Activated naive CD8-positive, alpha-beta T cell (primary cell): ENCODE data around the gene REC8.
"Not testable (repeated sequence)": the region's sequence is repeated elsewhere in the genome, so short reads cannot be mapped to it uniquely, and the experiment has no call there.

ENCODE experiments used
- H3K27ac Mint-ChIP-seq: one replicate; pipeline ENCODE4 v1.8.0; 2021; ENCODE audit warnings: mixed read lengths
- H3K27me3 Mint-ChIP-seq: one replicate; pipeline ENCODE4 v1.8.0; 2021; ENCODE audit warnings: mixed read lengths
- H3K36me3 Mint-ChIP-seq: one replicate; pipeline ENCODE4 v1.8.0; 2021; ENCODE audit warnings: mixed read lengths
- H3K4me1 Mint-ChIP-seq: one replicate; pipeline ENCODE4 v1.8.0; 2021; ENCODE audit warnings: low read depth, mixed read lengths
- H3K4me3 Mint-ChIP-seq: one replicate; pipeline ENCODE4 v1.8.0; 2021; ENCODE audit warnings: mild to moderate bottlenecking, mixed read lengths
- H3K9me3 Mint-ChIP-seq: one replicate; pipeline ENCODE4 v1.8.0; 2021; ENCODE audit warnings: low read depth, mixed read lengths

The REC8 gene

DNA sequence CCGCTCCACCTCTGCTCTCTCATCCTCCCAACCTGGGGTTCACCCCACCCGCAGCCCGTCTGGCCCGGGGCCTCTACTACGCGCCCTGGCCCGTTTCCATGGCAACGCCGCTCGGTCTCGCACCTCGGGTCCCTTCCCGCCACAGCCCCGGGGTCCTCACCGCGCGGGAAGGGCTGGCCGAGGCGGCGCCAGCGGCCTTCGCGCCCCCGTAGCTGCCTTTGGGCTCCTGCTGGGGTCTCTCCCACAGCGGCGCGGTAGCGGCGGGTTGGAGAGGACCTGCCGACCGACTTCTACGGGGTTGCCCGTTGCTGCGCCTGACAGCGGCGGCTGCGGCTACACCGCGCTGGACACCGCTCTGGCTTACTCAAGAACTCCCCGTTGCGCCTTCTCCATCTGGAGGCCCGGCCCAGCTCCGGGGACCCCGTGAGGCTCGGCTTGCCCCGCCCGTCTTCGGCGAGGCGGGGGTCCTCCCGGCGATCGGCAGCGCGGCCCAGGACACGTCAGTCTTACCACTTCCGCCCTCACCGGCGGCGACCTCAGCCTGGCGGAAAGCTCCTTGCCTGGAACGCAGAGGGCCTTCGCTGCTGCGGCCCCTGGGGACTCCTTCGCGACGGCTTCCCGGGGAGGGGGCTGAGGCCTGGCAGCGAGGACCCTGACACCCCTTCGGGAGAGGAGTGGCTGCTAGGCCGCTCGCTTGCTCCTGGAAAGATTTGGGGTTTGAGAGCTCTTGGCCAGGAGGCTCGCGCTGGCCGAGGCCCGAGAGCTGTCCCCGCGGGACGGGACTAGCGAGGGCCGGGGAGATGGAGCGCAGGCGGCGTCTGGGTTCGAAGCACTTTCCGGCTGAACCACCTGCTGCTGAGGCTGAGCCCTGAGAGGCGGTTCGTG is 23.5 kb downstream of the REC8 start, which contains the start of gene TM9SF1:
Gene TM9SF1, minus strand, starts transcription at position 256 of the 885 bp plus-strand sequence. CDS start 422 bp downstream, outside the sequence.
- H3K36me3 Mint-ChIP-seq: peaks cover 14% of the 10 kb centered on the region
- H3K27me3 Mint-ChIP-seq: no peaks in the 10 kb centered on the region
- no peaks in the 10 kb centered on the region for H3K9me3 Mint-ChIP-seq
- peaks cover 54% of the 10 kb centered on the region for H3K4me1 Mint-ChIP-seq
- H3K4me3 Mint-ChIP-seq: peak within 1 kb of the TSS; percentile 91
- H3K27ac Mint-ChIP-seq: peak within 1 kb of the TSS; percentile 97

DNA sequence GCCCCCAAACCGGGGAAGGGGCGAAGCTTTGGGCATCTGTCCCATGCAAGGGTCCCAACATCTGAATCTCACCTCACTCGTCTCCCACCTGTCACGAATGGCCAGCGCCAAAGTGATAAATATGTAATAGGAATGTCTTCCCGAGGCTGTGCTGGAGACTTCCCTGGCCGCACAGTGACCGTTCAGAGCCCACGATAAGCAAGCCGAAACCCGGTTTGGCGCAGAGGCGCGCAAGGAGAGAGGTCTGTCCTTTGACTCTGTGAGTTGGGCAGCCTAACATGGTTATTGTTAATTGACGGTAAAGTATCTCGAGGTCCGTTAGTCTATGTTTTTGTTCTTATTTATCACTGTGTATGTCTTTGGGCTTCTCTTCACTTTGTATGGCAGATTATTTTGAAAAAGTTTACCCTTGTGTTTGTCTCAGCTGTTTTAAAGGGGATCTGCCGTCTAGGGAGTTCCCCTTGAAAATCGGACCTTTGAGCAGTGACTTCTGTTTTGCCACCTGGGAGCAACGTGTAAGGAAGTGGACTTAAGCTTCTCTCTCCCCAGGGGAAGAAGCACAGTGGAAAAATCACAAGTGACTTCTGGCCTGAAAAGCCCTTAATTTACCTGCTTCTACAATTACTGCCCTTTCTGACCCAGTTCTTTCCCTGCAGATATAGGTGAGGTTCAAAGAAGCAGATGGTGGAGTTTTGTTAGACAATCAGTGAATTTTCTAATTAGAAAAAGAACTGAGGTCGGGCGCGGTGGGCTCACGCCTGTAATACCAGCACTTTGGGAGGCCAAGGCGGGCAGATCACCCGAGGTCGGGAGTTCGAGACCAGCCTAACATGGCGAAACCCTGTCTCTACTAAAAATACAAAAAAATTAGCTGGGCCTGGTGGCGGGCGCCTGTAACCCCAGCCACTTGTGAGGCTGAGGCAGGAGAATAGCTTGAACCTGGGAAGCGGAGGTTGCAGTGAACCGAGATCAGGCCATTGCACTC is 24.5 kb downstream of the REC8 start:
- H3K9me3 Mint-ChIP-seq: no peaks in the 10 kb centered on the region
- H3K27me3 Mint-ChIP-seq: no peaks in the 10 kb centered on the region
- H3K4me3 Mint-ChIP-seq: peak overlapping the region; percentile 91
- peaks cover 15% of the 10 kb centered on the region for H3K36me3 Mint-ChIP-seq
- peaks cover 51% of the 10 kb centered on the region for H3K4me1 Mint-ChIP-seq
- H3K27ac Mint-ChIP-seq: peak overlapping the region; percentile 97

DNA sequence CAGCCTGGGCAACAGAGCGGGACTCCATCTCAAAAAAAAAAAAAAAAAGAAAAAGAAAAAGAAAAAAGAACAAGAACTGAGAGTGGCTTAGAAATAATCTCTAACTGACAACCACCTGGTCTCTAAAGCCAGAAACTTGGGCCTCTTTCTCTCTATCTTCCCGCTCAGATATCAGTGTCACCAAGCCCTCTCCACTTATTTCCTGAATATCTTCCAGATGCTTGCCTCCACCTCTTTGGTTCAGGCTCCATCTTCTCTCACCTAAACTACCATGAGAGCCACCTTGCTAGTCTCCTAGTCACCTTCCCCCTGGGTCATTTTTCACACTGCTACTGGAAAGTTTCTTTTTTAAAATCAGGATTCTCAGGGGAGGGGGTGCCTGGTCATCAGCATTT is 25.2 kb downstream of the REC8 start:
- peaks cover 19% of the 10 kb centered on the region for H3K36me3 Mint-ChIP-seq
- H3K4me3 Mint-ChIP-seq: peak overlapping the region; percentile 91
- H3K27ac Mint-ChIP-seq: peak overlapping the region; percentile 77
- peaks cover 49% of the 10 kb centered on the region for H3K4me1 Mint-ChIP-seq
- no peaks in the 10 kb centered on the region for H3K9me3 Mint-ChIP-seq
- no peaks in the 10 kb centered on the region for H3K27me3 Mint-ChIP-seq

DNA sequence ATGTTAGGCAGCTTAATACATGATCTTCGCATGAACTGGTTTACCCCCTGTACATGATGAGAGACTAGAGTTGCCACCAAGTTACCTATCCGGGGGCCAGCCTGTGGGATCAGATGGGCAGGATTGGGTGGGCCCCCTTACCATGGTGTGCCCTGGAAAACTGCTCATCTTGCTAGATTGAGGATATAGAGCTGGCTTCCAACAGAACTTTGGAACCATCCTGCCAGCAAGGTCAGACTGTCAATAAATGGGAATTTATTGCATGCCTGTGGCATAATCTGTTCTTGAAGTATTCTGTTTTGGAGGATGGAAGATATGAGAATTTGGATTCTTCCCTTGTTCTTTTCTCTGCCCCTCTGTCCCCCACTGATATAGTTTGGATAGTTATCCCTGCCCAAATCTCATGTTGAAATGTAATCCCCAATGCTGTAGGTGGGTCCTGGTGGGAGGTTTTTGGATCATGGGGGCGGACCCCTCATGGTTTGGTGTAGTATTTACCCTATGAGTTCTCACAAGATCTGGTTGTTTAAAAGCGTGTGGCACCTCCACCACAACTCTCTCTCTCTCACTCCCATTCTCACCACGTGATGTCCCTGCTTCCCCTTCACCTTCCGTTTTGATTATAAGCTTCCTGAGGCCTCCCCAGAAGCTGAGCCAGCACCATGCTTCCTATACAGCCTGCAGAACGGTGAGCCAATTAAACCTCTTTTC is 27.1 kb downstream of the REC8 start:
- Mint-ChIP-seq H3K36me3 (peaks cover 19% of the 10 kb centered on the region), H3K27me3 (no peaks in the 10 kb centered on the region), H3K4me3 (peak overlapping the region; percentile 66), H3K9me3 (no peaks in the 10 kb centered on the region), H3K4me1 (peaks cover 39% of the 10 kb centered on the region), H3K27ac (peak overlapping the region; percentile 50)

DNA sequence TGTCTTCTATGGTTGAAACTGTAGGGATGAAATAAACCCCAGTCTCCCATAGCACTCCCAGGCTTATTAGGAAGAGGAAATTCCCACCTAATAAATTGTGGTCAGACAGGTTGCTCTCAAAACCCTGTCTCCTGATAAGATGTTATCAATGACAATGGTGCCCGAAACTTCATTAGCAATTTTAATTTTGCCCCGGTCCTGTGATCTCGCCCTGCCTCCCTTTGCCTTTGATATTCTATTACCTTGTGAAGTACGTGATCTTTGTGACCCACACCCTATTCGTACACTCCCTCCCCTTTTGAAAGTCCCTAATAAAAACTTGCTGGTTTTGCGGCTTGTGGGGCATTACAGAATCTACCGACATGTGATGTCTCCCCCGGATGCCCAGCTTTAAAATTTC is 30.7 kb downstream of the REC8 start:
- H3K9me3 Mint-ChIP-seq, H3K4me3 Mint-ChIP-seq, H3K27ac Mint-ChIP-seq, H3K27me3 Mint-ChIP-seq: not testable (repeated sequence)
- peaks cover 19% of the 10 kb centered on the region for H3K36me3 Mint-ChIP-seq
- peaks cover 40% of the 10 kb centered on the region for H3K4me1 Mint-ChIP-seq

DNA sequence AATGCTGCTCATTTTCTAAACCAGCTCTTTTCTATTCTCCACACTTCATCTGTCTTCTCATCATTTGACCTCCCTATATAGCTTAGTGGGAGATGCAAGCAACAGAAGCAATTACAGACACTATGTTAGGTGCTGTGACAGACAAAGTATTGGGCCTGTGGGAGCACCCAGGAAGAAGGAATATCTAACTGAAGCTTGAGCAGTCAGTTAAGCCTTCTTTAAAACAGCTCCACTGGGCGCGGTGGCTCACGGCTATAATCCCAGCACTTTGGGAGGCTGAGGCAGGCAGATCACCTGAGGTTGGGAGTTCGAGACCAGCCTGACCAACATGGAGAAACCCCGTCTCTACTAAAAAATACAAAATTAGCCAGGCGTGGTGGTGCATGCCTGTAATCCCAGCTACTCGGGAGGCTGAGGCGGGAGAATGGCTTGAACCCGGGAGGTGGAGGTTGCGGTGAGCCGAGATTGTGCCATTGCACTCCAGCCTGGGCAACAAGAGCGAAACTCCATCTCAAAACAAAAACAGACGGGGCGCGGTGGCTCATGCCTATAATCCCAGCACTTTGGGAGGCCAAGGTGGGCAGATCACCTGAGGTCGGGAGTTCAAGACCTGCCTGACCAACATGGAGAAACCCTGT is 31.5 kb downstream of the REC8 start:
- not testable (repeated sequence) for H3K4me3 Mint-ChIP-seq

DNA sequence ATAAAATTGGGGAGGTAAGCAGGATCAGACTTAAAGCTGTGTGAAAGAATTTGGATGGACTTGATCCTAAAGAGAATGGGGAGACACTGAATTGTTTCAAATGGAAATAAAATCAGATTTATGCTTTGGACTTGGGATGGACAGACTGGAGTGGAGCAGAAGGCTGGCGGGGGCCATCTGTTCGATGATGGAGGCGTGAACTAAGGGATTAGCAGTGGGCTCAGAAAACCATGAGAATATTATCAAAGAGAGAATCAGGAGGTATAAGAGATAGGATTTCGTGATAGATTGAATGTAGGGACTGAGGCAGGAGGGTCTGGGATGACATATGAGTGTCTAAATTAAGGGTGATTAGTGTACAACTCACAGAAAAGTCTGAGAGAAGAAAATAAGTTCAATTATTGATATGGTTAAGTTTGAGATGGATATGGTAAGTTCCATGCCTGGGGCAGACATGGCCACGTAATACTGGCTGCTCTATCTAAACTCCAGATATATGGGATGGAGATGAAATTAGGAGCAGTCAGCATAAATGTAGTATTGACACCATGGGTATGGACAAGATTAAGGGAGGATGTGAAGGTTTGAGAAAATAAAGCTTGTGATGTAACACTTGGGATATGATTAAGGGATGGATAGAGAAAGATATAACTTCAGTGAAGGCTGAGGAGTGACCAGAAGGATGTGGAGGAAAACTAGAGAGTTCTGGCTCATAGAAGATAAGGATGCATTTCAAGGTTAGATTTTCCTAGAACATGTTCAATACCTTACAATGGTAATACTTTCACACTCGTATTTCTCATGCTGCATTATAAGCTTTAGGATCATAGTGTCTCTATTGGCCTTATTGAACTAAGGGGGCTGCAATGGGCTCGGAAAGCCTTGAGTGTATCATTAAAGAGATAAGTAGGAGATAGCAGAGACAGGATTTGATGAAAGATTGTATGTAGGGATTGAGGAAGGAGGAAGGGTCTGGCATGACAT is 32.6 kb downstream of the REC8 start:
- Mint-ChIP-seq H3K36me3 (peaks cover 18% of the 10 kb centered on the region), H3K9me3 (no peaks in the 10 kb centered on the region), H3K27me3 (no peaks in the 10 kb centered on the region), H3K4me1 (peaks cover 36% of the 10 kb centered on the region), H3K27ac (peak overlapping the region; percentile 9), H3K4me3 (no peak overlapping the region)

More for the DNA sequence above, 31.5 kb downstream of the REC8 start:
- H3K27me3 Mint-ChIP-seq, H3K9me3 Mint-ChIP-seq, H3K27ac Mint-ChIP-seq: not testable (repeated sequence)
- Mint-ChIP-seq H3K4me1 (peaks cover 42% of the 10 kb centered on the region), H3K36me3 (peaks cover 20% of the 10 kb centered on the region)

DNA sequence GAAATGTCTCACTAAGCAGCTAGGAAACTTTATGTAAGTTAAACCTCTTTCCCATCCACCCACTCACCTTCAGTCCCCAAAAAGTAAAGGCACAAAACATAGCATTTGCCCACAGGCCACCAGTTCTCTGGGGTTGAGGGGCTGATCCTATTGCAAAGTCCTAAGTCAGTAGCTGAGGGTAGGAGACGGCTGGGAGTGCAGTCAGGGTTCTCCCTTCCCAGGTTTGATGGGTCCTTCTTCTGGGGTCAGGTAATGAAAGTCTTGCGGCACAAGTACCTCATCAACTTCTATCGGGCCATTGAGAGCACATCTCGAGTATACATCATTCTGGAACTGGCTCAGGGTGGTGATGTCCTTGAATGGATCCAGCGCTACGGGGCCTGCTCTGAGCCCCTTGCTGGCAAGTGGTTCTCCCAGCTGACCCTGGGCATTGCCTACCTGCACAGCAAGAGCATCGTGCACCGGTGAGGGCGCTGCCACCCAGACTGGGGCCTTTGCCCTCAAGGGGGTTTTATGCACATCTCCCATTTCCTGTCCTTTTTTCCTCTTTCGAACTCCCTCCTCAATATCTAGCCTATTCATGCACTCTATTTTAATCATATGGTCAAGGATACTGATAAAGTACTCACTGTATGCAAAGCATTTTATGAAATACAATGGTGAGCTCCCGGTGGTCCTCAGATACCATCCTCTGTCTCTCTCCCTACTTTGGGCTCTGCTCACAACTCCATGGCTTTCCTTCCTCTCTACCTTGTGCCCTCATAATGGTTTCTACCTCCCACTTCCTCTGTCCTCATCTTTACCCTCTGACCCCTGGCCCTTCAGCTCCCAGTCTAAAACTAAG is 34.6 kb downstream of the REC8 start:
- Mint-ChIP-seq H3K36me3 (peaks cover 17% of the 10 kb centered on the region), H3K4me3 (no peak overlapping the region), H3K4me1 (peaks cover 46% of the 10 kb centered on the region), H3K27ac (peak overlapping the region; percentile 74), H3K9me3 (no peaks in the 10 kb centered on the region), H3K27me3 (no peaks in the 10 kb centered on the region)

DNA sequence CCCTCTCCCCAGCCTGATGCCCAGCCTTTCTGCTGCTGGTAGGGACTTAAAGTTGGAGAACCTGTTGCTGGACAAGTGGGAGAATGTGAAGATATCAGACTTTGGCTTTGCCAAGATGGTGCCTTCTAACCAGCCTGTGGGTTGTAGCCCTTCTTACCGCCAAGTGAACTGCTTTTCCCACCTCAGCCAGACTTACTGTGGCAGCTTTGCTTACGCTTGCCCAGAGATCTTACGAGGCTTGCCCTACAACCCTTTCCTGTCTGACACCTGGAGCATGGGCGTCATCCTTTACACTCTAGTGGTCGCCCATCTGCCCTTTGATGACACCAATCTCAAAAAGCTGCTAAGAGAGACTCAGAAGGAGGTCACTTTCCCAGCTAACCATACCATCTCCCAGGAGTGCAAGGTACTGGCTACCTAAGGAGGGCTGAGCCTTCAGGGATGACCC is 35.2 kb downstream of the REC8 start:
- Mint-ChIP-seq H3K27me3 (no peaks in the 10 kb centered on the region), H3K27ac (peak overlapping the region; percentile 74), H3K4me3 (no peak overlapping the region), H3K36me3 (peaks cover 18% of the 10 kb centered on the region), H3K4me1 (peaks cover 50% of the 10 kb centered on the region), H3K9me3 (no peaks in the 10 kb centered on the region)

DNA sequence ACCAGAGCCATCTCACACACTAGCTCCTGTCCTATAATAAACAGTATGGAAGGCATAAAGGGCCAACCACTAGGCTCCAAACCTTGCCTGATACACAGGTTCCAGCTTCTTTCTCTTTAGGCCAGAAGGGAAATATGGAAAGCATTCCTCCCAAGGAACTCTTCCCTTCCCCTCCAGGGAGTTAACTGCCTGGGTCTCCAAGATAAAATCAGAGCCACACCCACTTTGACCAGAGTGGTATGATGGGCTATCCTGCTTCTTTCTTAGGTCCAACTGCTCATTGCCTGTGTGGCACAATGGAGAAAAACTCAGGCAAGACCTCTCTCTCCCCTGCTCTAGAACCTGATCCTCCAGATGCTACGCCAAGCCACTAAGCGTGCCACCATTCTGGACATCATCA is 35.7 kb downstream of the REC8 start:
- H3K27ac Mint-ChIP-seq: peak overlapping the region; percentile 74
- peaks cover 15% of the 10 kb centered on the region for H3K36me3 Mint-ChIP-seq
- H3K4me1 Mint-ChIP-seq: peaks cover 52% of the 10 kb centered on the region
- no peak overlapping the region for H3K4me3 Mint-ChIP-seq
- no peaks in the 10 kb centered on the region for H3K27me3 Mint-ChIP-seq
- no peaks in the 10 kb centered on the region for H3K9me3 Mint-ChIP-seq

DNA sequence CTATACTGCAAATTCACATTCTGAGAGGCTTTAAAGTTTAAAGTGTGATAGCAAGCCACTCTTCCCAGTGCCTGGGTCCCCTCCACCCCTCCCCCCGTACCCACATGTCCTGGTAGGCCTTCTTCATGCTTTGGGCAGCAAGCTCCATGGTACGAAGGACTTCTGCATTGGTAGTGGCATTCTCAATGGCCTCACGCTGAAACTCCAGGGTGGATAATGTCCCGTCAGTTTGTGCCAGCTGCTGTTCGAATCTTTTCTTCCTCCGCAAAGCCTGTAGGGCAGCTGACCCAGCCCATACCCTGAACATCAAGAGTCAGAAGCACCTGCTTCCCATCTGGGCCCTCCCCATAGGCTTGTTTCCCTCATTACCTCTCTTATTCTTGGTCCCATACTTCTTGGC is 39.4 kb downstream of the REC8 start:
- Mint-ChIP-seq H3K36me3 (peaks cover 8% of the 10 kb centered on the region), H3K9me3 (no peaks in the 10 kb centered on the region), H3K4me3 (peak overlapping the region; percentile 94), H3K27ac (peak overlapping the region; percentile 97), H3K27me3 (no peaks in the 10 kb centered on the region), H3K4me1 (peaks cover 70% of the 10 kb centered on the region)

DNA sequence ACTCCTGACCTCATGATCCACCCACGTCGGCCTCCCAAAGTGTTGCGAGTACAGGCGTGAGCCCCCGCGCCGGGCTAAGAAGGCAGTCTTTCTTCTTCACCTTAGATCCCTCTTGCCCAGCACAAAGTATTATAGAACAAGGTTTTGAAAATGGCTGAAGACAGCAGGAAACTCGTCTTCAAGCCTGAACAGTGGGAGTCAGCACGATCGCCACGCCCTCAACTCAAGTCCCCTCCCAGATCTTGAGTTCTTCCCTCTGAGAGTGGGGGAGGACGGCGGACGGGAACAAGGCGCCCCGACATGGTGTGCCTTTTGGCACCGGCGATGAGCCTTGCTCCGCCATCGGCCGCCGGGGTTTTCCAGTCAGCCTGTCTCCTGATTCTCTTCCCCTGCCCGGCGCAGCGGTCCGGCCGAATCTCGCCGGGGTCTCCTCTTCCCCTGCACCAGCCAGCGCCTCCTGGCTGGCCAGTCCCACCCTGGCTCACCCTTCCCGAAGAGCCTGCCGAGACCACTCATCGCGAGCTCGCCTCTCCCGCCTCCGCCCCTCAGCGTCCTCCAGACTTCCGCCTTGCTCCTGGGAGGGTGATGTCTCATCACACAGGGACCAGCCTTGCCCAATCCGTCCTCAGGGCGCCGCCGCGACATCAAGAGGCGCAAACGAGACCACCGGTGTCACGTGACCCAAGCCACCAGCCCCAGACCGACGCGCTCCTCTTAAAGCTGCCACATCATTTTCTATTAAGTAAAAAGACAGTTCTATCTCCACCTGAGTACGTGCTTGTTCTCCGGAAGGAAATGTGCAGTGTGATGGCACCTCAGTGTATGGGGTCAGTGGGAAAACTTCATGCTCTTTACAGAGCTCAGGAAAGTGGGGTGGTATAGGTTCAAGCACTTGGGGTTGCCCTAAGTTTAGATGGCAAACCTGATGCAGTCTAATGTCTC is 41.3 kb downstream of the REC8 start, which contains the start of gene CHMP4A:
Gene CHMP4A, minus strand, starts transcription at position 565 of the 942 bp plus-strand sequence. Its CDS starts 49 bp downstream, at position 516.
- Mint-ChIP-seq H3K27me3 (no peaks in the 10 kb centered on the region), H3K27ac (peak within 1 kb of the TSS; percentile 97), H3K36me3 (peaks cover 8% of the 10 kb centered on the region), H3K9me3 (no peaks in the 10 kb centered on the region), H3K4me3 (peak within 1 kb of the TSS; percentile 94), H3K4me1 (peaks cover 60% of the 10 kb centered on the region)
